ENCODE results near the gene SIN3B.

Gene SIN3B

DNA sequence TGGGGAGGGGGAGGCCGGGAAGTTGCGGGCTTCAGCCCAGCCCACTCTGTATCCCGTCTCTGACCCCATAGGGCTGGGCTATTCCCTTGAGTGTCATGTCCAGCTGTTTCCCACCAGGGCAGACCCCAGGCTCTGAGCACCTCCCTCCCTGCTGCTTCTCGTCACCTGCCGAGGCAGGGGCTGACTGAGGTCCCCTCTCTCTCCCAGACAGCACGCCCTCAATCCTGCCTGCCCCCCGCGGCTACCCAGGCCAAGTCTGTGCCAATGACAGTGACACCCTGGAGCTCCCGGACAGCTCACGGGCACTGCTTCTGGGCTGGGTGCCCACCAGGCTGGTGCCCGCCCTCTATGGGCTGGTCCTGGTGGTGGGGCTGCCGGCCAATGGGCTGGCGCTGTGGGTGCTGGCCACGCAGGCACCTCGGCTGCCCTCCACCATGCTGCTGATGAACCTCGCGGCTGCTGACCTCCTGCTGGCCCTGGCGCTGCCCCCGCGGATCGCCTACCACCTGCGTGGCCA, 60.2 kb downstream of the SIN3B start:
- TF ChIP-seq SIN3A (IDR thresholded peaks at IDR 0.05; ENCODE audit: borderline replicate concordance, insufficient read depth, low read length) (no peak), FOXP2 (optimal IDR thresholded peaks at IDR 0.05; ENCODE audit: borderline replicate concordance, extremely low read depth, extremely low read length, insufficient read depth) (no peak), TAF1 (IDR thresholded peaks at IDR 0.05; ENCODE audit: borderline replicate concordance, insufficient read depth, low read length) (no peak), POLR2AphosphoS5 (IDR thresholded peaks at IDR 0.05; ENCODE audit: low read depth, low read length) (no peak)
- TF ChIP-seq, protein P1, sequence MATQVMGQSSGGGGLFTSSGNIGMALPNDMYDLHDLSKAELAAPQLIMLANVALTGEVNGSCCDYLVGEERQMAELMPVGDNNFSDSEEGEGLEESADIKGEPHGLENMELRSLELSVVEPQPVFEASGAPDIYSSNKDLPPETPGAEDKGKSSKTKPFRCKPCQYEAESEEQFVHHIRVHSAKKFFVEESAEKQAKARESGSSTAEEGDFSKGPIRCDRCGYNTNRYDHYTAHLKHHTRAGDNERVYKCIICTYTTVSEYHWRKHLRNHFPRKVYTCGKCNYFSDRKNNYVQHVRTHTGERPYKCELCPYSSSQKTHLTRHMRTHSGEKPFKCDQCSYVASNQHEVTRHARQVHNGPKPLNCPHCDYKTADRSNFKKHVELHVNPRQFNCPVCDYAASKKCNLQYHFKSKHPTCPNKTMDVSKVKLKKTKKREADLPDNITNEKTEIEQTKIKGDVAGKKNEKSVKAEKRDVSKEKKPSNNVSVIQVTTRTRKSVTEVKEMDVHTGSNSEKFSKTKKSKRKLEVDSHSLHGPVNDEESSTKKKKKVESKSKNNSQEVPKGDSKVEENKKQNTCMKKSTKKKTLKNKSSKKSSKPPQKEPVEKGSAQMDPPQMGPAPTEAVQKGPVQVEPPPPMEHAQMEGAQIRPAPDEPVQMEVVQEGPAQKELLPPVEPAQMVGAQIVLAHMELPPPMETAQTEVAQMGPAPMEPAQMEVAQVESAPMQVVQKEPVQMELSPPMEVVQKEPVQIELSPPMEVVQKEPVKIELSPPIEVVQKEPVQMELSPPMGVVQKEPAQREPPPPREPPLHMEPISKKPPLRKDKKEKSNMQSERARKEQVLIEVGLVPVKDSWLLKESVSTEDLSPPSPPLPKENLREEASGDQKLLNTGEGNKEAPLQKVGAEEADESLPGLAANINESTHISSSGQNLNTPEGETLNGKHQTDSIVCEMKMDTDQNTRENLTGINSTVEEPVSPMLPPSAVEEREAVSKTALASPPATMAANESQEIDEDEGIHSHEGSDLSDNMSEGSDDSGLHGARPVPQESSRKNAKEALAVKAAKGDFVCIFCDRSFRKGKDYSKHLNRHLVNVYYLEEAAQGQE (IDR thresholded peaks at IDR 0.05; ENCODE audit: insufficient read depth in 1 of 2, low read depth in 2 of 2, low read length in 2 of 2), result no peak

GRCh38 chr19:16889883-16890460, 60.8 kb downstream of the SIN3B start:
- TF ChIP-seq TAF1 (IDR thresholded peaks at IDR 0.05; ENCODE audit: borderline replicate concordance, insufficient read depth, low read length) (no peak), POLR2AphosphoS5 (IDR thresholded peaks at IDR 0.05; ENCODE audit: low read depth, low read length) (no peak)

DNA sequence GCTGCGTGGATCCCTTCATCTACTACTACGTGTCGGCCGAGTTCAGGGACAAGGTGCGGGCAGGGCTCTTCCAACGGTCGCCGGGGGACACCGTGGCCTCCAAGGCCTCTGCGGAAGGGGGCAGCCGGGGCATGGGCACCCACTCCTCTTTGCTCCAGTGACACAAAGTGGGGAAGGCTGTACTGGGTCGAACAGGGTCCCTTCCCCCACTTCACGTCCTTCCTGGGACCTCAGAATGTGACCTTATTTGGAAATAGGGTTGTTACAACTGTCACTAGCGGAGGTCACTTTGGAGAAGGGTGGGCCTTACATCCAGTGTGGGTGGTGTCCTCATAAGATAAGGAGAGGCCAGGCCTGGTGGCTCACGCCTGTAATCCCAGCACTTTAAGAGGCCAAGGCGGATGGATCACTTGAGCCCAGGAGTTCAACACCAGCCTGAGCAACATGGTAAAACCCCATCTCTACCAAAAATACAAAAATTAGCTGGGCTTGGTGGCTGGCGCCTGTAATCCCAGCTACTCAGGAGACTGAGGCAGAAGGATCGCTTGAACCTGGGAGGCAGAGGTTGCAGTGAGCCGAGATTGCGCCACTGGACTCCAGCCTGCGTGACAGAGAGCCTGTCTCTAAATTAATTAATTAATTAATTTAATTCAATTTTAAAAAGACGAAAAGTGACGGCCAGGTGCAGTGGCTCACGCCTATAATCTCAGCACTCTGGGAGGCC, 61.4 kb downstream of the SIN3B start:
- TF ChIP-seq, protein P1 (IDR thresholded peaks at IDR 0.05; ENCODE audit: insufficient read depth in 1 of 2, low read depth in 2 of 2, low read length in 2 of 2), result no peak
- no peak for TF ChIP-seq TAF1 (IDR thresholded peaks at IDR 0.05; ENCODE audit: borderline replicate concordance, insufficient read depth, low read length)
- TF ChIP-seq SIN3A (IDR thresholded peaks at IDR 0.05; ENCODE audit: borderline replicate concordance, insufficient read depth, low read length), result no peak
- TF ChIP-seq FOXP2 (optimal IDR thresholded peaks at IDR 0.05; ENCODE audit: borderline replicate concordance, extremely low read depth, extremely low read length, insufficient read depth), result no peak
- TF ChIP-seq POLR2AphosphoS5 (IDR thresholded peaks at IDR 0.05; ENCODE audit: low read depth, low read length), result no peak

DNA sequence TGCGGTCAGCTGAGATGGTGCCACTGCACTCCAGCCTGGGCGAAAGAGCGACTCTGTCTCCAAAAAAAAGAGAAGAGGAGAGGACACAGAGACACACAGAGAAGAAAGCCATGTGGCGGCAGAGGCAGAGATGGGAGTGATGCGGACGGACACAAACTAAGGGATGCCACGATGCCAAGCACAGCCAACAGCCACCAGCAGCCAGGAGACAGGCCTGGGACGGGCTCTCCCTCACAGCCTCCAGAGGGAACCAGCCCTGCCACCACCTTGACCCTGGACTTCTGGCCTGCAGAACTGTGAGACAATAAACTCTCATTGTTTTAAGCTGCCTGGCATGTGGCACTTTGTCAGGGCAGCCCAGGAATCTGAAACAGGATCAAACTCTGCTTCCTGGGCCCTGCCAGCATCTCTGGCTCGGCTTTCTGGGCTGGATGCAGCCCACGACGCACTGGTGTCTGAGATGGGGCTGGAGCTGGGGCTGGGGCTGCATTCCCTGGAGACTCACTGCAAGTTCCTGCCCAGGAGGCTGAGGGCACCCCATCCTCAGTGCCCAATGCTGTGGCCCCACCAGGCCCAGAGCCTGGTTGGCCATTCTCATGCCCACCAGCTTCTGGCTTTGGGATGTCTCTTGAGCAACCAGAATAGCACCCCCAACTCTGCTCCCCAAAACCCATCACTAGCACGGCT, 62.6 kb downstream of the SIN3B start:
- TF ChIP-seq, protein P1 (IDR thresholded peaks at IDR 0.05; ENCODE audit: insufficient read depth in 1 of 2, low read depth in 2 of 2, low read length in 2 of 2), result no peak
- TF ChIP-seq TAF1 (IDR thresholded peaks at IDR 0.05; ENCODE audit: borderline replicate concordance, insufficient read depth, low read length) (no peak), POLR2AphosphoS5 (IDR thresholded peaks at IDR 0.05; ENCODE audit: low read depth, low read length) (no peak), SIN3A (IDR thresholded peaks at IDR 0.05; ENCODE audit: borderline replicate concordance, insufficient read depth, low read length) (no peak), FOXP2 (optimal IDR thresholded peaks at IDR 0.05; ENCODE audit: borderline replicate concordance, extremely low read depth, extremely low read length, insufficient read depth) (no peak)

DNA sequence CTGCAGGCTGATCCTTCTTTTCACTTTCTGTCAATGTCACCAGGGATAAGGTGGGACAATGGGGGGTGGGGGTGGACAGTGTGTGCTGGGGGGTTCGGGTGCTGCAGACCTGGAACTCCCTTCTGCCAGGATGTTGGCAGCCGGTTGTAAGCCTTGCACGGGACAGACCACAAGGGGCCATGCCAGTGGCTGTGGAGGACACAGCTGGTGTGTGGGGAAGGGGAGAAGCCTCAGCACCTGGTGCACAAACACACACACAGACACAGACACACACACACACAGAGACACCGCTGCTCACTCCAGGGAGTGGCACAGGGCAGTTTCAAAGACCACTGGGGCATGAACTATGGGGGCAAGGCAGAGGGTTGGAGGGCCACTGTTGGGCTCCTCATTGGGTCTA, 63.2 kb downstream of the SIN3B start:
- TF ChIP-seq TAF1 (IDR thresholded peaks at IDR 0.05; ENCODE audit: borderline replicate concordance, insufficient read depth, low read length) (no peak), FOXP2 (optimal IDR thresholded peaks at IDR 0.05; ENCODE audit: borderline replicate concordance, extremely low read depth, extremely low read length, insufficient read depth) (no peak), SIN3A (IDR thresholded peaks at IDR 0.05; ENCODE audit: borderline replicate concordance, insufficient read depth, low read length) (no peak), POLR2AphosphoS5 (IDR thresholded peaks at IDR 0.05; ENCODE audit: low read depth, low read length) (no peak)
- TF ChIP-seq, protein P1 (IDR thresholded peaks at IDR 0.05; ENCODE audit: insufficient read depth in 1 of 2, low read depth in 2 of 2, low read length in 2 of 2), result no peak

Data from PFSK-1 (cell line).